ENCODE measurements around the gene TCIRG1.

TCIRG1 gene

GRCh38 chr11:68027667-68028066 lies 11.2 kb upstream of the TCIRG1 start:
- H3K27me3 ChIP-seq (ENCODE audit: insufficient read depth, poor library complexity, severe bottlenecking): no peaks in the 10 kb centered on the region
- H3K27ac ChIP-seq (ENCODE audit: poor library complexity, severe bottlenecking): peak overlapping the region; percentile 76
- H3K4me3 ChIP-seq (ENCODE audit: severe bottlenecking): no peak overlapping the region
- DNase-seq (ENCODE audit: low spot score): no peak
- ATAC-seq (ENCODE audit: low read depth): no peak
- TF ChIP-seq, protein P1, sequence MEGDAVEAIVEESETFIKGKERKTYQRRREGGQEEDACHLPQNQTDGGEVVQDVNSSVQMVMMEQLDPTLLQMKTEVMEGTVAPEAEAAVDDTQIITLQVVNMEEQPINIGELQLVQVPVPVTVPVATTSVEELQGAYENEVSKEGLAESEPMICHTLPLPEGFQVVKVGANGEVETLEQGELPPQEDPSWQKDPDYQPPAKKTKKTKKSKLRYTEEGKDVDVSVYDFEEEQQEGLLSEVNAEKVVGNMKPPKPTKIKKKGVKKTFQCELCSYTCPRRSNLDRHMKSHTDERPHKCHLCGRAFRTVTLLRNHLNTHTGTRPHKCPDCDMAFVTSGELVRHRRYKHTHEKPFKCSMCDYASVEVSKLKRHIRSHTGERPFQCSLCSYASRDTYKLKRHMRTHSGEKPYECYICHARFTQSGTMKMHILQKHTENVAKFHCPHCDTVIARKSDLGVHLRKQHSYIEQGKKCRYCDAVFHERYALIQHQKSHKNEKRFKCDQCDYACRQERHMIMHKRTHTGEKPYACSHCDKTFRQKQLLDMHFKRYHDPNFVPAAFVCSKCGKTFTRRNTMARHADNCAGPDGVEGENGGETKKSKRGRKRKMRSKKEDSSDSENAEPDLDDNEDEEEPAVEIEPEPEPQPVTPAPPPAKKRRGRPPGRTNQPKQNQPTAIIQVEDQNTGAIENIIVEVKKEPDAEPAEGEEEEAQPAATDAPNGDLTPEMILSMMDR (IDR thresholded peaks at IDR 0.05; ENCODE audit: poor library complexity, severe bottlenecking): no peak
- peaks cover 23% of the 10 kb centered on the region for H3K36me3 ChIP-seq (ENCODE audit: low read depth)
- H3K9me3 ChIP-seq (ENCODE audit: severe bottlenecking): peaks cover 2% of the 10 kb centered on the region
- H3K4me1 ChIP-seq (ENCODE audit: insufficient read depth, poor library complexity, severe bottlenecking): peaks cover 26% of the 10 kb centered on the region

DNA sequence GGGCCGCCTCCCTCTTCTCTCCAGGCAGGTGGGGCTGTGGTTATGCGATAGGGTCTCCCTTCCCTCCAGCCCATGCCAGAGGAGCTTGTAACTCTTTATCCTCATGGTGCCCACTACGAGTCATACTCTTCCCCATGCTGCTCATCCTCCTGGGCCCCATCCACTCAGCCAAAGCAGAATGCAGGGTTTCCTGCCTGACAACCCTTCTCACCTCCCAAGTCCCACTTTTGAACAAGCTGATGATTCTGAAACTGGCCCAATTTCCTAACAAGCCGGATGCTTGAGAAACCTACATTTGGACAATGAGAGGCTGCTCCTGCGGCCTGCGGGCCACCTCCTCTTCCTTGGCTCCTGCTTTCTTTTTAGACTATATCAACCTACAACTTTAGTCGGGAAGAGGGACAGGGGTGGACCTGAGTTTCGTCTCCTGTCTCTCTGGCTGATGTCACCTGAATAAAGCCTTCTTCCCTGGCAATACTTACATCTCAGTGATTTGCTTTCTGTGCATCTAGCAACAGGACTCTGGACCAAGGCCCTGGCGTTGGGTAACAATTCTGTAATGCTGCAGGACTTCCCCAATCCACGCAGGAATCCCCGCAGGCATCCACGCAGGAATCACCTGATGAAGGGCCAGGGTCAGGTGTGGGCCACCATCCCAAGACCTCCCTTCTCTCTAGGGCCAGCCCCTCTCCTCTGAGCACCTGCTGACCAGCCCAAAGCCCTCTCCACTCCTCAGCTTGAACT lies 9.9 kb upstream of the TCIRG1 start:
- H3K4me1 ChIP-seq (ENCODE audit: insufficient read depth, poor library complexity, severe bottlenecking): peaks cover 26% of the 10 kb centered on the region
- no peaks in the 10 kb centered on the region for H3K27me3 ChIP-seq (ENCODE audit: insufficient read depth, poor library complexity, severe bottlenecking)
- TF ChIP-seq, protein P1 (IDR thresholded peaks at IDR 0.05; ENCODE audit: poor library complexity, severe bottlenecking): no peak
- no peak overlapping the region for H3K4me3 ChIP-seq (ENCODE audit: severe bottlenecking)
- DNase-seq (ENCODE audit: low spot score) (no peak), ATAC-seq (ENCODE audit: low read depth) (no peak)
- H3K27ac ChIP-seq (ENCODE audit: poor library complexity, severe bottlenecking): peak overlapping the region; percentile 76
- peaks cover 2% of the 10 kb centered on the region for H3K9me3 ChIP-seq (ENCODE audit: severe bottlenecking)
- peaks cover 36% of the 10 kb centered on the region for H3K36me3 ChIP-seq (ENCODE audit: low read depth)

- peaks cover 33% of the 10 kb centered on the region for H3K36me3 ChIP-seq (ENCODE audit: low read depth)
- DNase-seq (ENCODE audit: low spot score) (peak; percentile 96), ATAC-seq (ENCODE audit: low read depth) (peak; percentile 91)
- TF ChIP-seq, protein P1 (IDR thresholded peaks at IDR 0.05; ENCODE audit: poor library complexity, severe bottlenecking): no peak
- H3K4me3 ChIP-seq (ENCODE audit: severe bottlenecking): peak within 1 kb of the TSS; percentile 99
- no peaks in the 10 kb centered on the region for H3K27me3 ChIP-seq (ENCODE audit: insufficient read depth, poor library complexity, severe bottlenecking)
- H3K9me3 ChIP-seq (ENCODE audit: severe bottlenecking): no peaks in the 10 kb centered on the region
- H3K4me1 ChIP-seq (ENCODE audit: insufficient read depth, poor library complexity, severe bottlenecking): peaks cover 26% of the 10 kb centered on the region
- peak within 1 kb of the TSS; percentile 76 for H3K27ac ChIP-seq (ENCODE audit: poor library complexity, severe bottlenecking)
These were observed 8.3 kb upstream of the TCIRG1 start, which contains the start of gene NDUFS8 for GRCh38 chr11:68030318-68031143. NDUFS8 (plus strand) TSS chr11:68030681; CDS start chr11:68032152, 1,471 bp downstream.

GRCh38 chr11:68031144-68031464 lies 7.7 kb upstream of the TCIRG1 start:
- DNase-seq (ENCODE audit: low spot score): no peak
- TF ChIP-seq, protein P1 (IDR thresholded peaks at IDR 0.05; ENCODE audit: poor library complexity, severe bottlenecking): no peak
- Histone ChIP-seq H3K9me3 (ENCODE audit: severe bottlenecking) (no peaks in the 10 kb centered on the region), H3K36me3 (ENCODE audit: low read depth) (peaks cover 31% of the 10 kb centered on the region), H3K27ac (ENCODE audit: poor library complexity, severe bottlenecking) (peak overlapping the region; percentile 76), H3K27me3 (ENCODE audit: insufficient read depth, poor library complexity, severe bottlenecking) (no peaks in the 10 kb centered on the region), H3K4me1 (ENCODE audit: insufficient read depth, poor library complexity, severe bottlenecking) (peaks cover 26% of the 10 kb centered on the region), H3K4me3 (ENCODE audit: severe bottlenecking) (peak overlapping the region; percentile 99)
- ATAC-seq (ENCODE audit: low read depth): no peak
